GM12892 (cell line): ENCODE data around the gene CLK4.

Source experiments
- POLR2A ChIP-seq: IDR thresholded peaks from 2 replicates; pipeline ENCODE4 v1.6.1; 2011; ENCODE audit warnings: low read depth, low read length, control low read depth
- POLR2AphosphoS5 ChIP-seq: IDR thresholded peaks from 2 replicates; pipeline ENCODE4 v1.6.1; 2011; ENCODE audit warnings: low read depth, low read length, control low read depth
- TAF1 ChIP-seq: IDR thresholded peaks from 2 replicates; pipeline ENCODE4 v1.6.1; 2011; ENCODE audit warnings: low read depth, mild to moderate bottlenecking, control low read depth, low read length, borderline replicate concordance

- TF ChIP-seq POLR2AphosphoS5 (no peak), POLR2A (no peak), TAF1 (no peak)
These were observed 49.4 kb downstream of the CLK4 start for GRCh38 chr5:178577376-178577839.
